Skeletal muscle cell (primary cell): Measurements from ENCODE around the gene OR2S2.
A peak's percentile ranks its signal among the peaks of the same experiment; 100 is the strongest.
"Not testable (repeated sequence)": the region's sequence is repeated elsewhere in the genome, so short reads cannot be mapped to it uniquely, and the experiment has no call there.

Experiments
- DNase-seq: peaks from one replicate; pipeline ENCODE4 v3.0.0-alpha.2; 2010; ENCODE audit warnings: low read depth
- H3K4me3 ChIP-seq: 2 replicates; pipeline ENCODE4 v1.5.1; 2011; ENCODE audit warnings: low read depth, mild to moderate bottlenecking, control low read depth, low read length, moderate library complexity

OR2S2 gene

DNA sequence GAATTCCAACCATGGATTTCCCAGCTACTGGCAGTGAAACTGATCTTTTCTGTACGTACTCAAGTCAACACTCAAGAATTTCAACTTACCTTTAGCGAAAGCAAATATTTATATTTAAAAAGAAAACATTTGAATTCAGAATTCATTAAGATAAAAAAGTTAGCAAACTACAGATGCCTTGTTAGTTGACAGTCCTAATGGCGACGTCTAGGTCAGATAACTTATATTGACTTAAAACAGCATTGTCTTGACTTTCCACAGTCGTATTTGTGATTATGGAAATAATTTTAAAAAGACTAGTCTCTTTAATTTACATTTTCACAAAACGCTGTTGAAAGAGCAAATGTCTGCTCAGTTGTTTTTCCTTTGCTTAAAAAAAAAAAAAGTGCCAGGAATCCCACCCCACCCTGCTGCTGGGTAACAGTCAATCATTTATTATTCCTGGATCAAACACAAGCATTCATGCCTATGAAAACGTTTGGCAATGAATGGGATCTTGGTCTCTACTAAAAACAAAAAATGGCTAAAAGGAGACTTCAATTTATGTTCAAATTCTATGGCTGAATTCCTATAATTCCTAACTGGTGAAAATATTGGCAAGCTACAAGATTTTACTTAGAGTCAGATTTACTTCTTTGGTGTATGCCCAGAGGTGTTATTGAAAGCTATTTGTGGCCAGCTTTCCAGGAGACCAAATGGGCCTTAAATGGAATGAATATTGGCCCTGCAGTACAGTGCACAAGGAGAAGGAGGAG lies 22.0 kb downstream of the OR2S2 start:
- peak; percentile 48 for DNase-seq
- no peak overlapping the region for H3K4me3 ChIP-seq

DNA sequence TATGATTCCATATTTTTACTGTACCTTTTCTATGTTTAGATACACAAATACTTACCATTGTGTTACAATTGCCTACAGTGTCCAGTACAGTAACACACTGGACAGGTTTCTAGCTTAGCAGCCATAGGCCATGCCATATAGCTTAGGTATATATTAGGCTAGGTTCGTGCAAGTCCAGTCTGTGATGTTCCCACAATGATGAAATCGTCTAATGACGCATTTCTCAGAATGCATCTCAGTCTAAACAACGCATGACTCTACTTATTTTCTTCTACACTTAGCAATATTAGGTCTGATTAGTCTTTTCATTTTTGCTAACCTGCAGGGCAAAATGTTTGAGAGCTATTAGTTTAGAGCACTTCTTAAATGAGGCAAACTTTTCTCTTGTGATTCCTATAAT lies 22.7 kb downstream of the OR2S2 start:
- no peak overlapping the region for H3K4me3 ChIP-seq
- no peak for DNase-seq

DNA sequence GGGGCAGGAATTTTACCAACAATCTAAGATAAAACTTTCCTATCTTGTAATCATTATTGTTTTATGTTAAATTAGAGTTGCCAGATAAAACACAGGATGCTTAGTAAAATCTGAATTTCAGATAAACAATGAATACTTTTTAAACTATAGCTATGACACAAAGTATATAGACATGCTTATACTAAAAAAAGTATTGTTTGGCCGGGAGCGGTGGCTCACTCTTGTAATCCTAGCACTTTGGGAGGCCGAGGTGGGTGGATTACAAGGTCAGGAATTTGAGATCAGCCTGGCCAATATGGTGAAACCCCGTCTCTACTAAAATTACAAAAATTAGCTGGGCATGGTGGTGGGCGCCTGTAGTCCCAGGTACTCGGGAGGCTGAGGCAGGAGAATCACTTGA lies 23.9 kb downstream of the OR2S2 start:
- H3K4me3 ChIP-seq, DNase-seq: not testable (repeated sequence)

DNA sequence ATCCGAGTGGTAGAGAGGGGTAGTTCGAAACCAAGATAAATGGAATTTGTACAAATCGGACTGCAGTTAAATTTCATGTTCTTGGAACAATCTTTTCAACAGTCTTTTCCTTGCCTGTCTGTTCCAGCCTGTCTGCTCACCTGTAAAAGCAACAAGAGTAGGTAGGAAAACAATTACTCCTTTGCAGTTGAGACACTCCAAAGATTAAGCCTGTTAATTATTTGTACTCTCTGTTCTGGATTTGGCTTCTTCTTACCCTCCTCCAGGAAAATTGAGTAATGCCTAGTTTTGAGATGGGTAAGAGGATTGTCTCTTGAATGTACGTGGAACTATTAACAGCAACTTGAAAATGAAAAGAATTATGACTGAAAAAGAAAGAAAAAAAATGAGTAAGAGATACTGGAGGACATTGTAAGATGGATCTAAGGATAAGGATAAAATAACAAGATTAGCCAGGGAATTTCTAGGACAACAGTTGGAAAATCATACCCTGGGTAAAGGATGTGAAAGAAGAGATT lies 24.3 kb downstream of the OR2S2 start:
- no peak for DNase-seq
- H3K4me3 ChIP-seq, result no peak overlapping the region

DNA sequence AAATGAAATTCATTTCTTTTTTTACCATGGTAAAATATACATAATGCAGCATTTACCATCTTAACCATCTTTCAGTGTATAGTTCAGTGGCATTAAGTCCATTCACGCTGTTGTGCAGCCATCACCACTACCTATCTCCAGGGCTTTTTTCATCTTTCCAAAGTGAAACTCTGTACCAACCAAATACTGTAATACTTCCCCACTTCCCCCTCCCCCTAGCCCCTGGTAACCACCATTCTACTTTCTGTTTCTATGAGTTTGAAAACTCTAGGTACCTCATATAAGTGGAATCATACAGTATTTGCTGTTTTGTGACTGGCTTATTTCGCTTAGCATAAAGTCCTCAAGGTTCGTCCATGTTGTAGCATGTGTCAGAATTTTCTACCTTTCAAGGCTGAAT lies 25.2 kb downstream of the OR2S2 start:
- H3K4me3 ChIP-seq, result no peak overlapping the region
- DNase-seq, result no peak

DNA sequence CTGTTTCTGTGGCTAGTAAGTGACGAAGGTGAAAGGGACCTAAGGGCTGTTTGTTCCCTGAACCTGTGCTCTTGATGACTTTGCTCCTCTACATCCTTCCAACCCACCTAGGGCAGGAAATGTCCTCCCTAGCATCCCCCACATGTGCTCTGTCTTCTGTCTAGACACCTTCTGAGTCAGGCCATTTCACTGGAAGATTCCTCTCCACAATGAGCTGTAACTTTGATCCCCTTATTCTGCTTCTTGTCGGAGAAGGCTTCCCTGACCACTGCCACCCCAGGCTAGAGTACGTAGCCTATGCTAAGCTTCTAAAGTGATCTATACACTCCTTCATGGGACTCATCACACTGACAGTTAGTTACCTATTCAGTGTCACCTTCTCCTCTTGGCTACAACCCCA lies 27.0 kb downstream of the OR2S2 start:
- H3K4me3 ChIP-seq, result no peak overlapping the region
- no peak for DNase-seq

- DNase-seq, result no peak
- H3K4me3 ChIP-seq, result no peak overlapping the region
Measured at GRCh38 chr9:35930521-35930920, 27.4 kb downstream of the OR2S2 start.

GRCh38 chr9:35929453-35929718 lies 28.6 kb downstream of the OR2S2 start:
- no peak for DNase-seq
- H3K4me3 ChIP-seq, result no peak overlapping the region

- DNase-seq, result no peak
Measured at GRCh38 chr9:35928591-35929452, 29.1 kb downstream of the OR2S2 start.

DNA sequence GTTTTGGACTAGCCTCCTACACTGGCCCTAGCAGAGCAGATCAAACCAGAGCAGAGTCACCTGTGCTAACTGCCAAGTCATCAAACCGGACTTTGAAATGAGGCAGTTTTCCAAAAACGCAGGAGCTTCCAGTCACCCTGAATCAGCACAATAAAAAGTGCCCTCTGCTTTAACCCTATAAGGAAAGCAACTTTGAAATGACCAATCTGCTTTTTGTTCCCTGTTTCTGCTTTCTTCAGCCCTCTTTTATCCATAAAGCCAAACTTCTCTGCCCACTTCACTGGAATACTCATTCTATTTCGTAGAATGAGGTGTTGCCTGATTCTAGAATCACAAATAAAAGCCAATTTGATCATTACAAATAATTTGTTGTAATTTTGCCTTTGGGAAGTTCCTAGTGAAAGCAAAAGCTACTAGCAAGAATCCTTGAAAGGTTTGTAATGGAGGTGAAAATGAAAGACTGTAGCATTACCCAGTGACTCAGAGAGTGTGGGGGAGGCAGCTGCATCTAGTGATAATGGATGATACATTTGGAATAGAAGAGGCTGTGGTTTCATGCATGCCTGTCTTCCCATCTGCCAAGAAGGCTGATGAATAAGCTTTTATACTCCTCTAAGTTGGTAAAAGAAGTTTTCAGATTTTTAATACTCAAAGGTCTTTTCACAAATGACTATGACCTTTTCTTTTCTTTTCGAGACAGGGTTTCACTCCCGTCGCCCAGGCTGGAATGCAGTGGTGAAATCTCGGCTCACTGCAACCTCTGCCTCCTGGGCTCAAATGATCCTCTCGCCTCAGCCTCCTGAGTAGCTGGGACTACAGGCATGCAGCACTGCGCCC lies 33.8 kb downstream of the OR2S2 start:
- peak; percentile 92 for DNase-seq
- peak overlapping the region; percentile 2 for H3K4me3 ChIP-seq

More at GRCh38 chr9:35928591-35929452, 29.1 kb downstream of the OR2S2 start:
- H3K4me3 ChIP-seq, result no peak overlapping the region

DNA sequence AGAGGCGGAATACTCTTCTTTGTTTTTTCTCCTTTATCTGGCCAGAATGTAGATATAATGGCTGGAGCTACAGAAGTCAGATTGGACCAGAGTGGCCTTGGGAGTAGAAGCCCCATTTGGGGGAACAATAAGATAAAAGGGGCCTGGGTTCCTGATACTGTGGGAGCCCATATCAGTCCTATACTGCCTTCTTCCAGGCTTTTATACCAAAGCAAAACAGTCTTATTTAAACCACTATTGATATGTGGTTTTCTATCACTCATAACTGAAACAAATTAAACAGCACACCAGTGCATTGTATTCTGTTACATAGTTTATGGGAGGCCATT lies 34.4 kb downstream of the OR2S2 start:
- no peak overlapping the region for H3K4me3 ChIP-seq
- DNase-seq, result no peak

GRCh38 chr9:35920051-35920620 lies 37.8 kb downstream of the OR2S2 start:
- no peak overlapping the region for H3K4me3 ChIP-seq
- no peak for DNase-seq

GRCh38 chr9:35919212-35920008 lies 38.5 kb downstream of the OR2S2 start:
- H3K4me3 ChIP-seq, result no peak overlapping the region
- DNase-seq, result no peak

GRCh38 chr9:35918780-35919179 lies 39.2 kb downstream of the OR2S2 start:
- no peak for DNase-seq
- H3K4me3 ChIP-seq, result no peak overlapping the region

- no peak overlapping the region for H3K4me3 ChIP-seq
- DNase-seq, result no peak
Measured at GRCh38 chr9:35917261-35917660, 40.7 kb downstream of the OR2S2 start.

DNA sequence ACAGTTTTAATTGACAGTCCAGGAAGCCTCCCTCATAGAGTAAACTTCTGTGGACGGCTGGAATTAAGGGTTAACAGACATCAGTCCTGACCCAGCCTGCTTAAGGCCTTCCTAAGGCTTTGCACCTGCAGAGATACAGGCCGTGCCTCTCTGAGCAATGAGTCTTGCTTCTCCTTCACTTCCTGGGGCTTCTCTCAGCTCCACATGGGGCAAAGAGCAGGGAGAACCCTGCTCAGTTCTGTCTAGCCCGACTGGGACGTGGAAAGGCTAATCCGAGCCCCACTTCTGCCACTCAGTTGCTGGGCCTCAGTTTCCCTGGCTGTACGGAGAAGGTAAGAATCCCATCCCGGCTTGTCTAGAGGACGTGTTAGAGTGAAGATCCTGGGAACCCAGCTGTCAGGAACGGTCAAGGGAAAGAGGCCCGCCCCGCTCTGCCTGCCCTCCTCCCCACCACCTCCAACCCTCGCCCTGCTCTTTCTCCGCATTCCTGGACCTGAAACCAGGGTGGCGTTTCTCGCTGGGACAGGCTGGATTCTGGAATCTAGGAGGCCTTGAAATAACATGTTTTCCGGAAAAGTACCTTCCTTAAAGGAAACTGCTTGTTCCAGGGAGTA lies 42.2 kb downstream of the OR2S2 start:
- DNase-seq, result no peak
- H3K4me3 ChIP-seq, result no peak overlapping the region

DNA sequence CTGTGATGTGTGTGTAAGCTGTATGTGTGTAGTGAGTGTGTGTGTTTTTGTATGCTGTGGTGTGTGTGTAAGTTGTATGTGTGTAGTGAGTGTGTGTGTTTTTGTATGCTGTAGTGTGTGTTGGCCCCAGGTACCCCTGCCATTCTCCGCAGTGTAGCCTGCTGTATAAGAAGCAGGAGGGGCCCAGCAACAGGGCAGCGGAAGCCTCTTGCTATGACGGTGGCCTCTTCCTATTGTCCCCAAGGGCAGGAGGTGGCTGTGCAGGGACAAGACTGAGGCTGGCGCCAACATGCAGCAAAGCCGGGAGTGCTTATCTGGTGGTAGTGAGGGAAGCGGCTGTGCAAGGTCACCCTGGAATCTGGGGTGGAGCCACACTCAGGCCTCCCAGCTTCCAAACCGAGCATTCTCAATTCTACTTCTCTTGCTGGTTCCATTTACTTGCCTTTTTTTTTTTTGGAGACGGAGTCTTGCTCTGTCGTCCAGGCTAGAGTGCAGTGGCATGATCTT lies 43.6 kb downstream of the OR2S2 start:
- H3K4me3 ChIP-seq, result no peak overlapping the region
- DNase-seq, result no peak

- not testable (repeated sequence) for DNase-seq
Measured at GRCh38 chr9:35913429-35913828, 44.5 kb downstream of the OR2S2 start.

More at GRCh38 chr9:35913429-35913828, 44.5 kb downstream of the OR2S2 start:
- not testable (repeated sequence) for H3K4me3 ChIP-seq
